ENCODE measurements around the gene FGD2. TPM values are rescaled to one million over a fixed set of nuclear protein-coding genes. Genes with fewer than 3 reads are reported as not detected.

Gene FGD2
- total RNA-seq, 2 donors from 2014 or later = 3.4 to 17.9 TPM

DNA sequence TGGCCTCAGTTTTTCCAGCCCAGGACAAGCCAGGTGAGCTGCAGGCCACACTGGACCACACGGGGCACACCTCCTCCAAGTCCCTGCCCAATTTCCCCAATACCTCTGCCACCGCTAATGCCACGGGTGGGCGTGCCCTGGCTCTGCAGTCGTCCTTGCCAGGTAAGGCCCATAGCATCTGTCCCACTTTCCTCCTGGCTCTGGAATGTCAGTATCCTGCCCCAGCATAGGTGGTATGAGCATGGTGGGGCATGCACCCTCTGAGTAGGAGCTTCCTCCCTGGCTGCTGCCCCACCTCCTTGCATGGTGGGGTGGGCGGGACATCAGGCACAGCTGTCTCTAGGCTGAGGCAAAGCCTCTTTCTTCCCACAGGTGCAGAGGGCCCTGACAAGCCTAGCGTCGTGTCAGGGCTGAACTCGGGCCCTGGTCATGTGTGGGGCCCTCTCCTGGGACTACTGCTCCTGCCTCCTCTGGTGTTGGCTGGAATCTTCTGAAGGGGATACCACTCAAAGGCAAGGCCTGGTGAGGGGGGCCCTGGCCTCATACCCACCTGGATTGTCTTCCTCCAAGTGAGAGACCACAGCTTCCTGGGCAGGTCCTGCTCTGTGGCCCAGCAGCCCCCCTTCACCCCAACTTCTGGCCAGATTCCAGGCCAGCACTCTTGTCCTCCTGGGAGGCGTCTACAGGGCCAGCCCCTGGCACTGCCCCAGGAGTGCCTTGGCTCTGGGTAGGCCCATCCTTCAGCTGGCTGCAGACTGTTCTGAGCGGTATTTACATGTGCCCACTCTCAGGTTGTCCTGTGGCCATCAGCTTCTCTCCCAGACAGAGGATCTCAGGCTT lies 41.8 kb upstream of the FGD2 start:
- DNase-seq (ENCODE audit: low spot score) = no peak
- H3K27ac ChIP-seq = no peak overlapping the region
- WGBS = 44% methylated on average over 11 of the region's 11 CpGs

DNA sequence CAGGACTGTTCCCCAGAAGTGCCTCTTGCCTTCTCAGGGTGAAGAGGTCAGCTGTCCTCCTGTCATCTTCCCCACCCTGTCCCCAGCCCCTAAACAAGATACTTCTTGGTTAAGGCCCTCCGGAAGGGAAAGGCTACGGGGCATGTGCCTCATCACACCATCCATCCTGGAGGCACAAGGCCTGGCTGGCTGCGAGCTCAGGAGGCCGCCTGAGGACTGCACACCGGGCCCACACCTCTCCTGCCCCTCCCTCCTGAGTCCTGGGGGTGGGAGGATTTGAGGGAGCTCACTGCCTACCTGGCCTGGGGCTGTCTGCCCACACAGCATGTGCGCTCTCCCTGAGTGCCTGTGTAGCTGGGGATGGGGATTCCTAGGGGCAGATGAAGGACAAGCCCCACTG lies 41.1 kb upstream of the FGD2 start:
- no peak overlapping the region for H3K27ac ChIP-seq
- H3K27me3 ChIP-seq (replicated peaks; ENCODE audit: insufficient read depth) = no peaks in the 10 kb centered on the region
- WGBS = 79% methylated on average over 6 of the region's 6 CpGs
- peaks cover 0 to 16% of the 10 kb centered on the region in 2 donors for H3K36me3 ChIP-seq
- no peak overlapping the region for H3K4me3 ChIP-seq
- H3K4me1 ChIP-seq (replicated peaks) = no peaks in the 10 kb centered on the region
- TF ChIP-seq POLR2AphosphoS5 (IDR thresholded peaks at IDR 0.05) = no peak
- TF ChIP-seq, protein P1, sequence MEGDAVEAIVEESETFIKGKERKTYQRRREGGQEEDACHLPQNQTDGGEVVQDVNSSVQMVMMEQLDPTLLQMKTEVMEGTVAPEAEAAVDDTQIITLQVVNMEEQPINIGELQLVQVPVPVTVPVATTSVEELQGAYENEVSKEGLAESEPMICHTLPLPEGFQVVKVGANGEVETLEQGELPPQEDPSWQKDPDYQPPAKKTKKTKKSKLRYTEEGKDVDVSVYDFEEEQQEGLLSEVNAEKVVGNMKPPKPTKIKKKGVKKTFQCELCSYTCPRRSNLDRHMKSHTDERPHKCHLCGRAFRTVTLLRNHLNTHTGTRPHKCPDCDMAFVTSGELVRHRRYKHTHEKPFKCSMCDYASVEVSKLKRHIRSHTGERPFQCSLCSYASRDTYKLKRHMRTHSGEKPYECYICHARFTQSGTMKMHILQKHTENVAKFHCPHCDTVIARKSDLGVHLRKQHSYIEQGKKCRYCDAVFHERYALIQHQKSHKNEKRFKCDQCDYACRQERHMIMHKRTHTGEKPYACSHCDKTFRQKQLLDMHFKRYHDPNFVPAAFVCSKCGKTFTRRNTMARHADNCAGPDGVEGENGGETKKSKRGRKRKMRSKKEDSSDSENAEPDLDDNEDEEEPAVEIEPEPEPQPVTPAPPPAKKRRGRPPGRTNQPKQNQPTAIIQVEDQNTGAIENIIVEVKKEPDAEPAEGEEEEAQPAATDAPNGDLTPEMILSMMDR (IDR thresholded peaks at IDR 0.05) = no peak
- no peak for TF ChIP-seq POLR2A (IDR thresholded peaks at IDR 0.05)
- H3K9me3 ChIP-seq = no peaks in the 10 kb centered on the region
- no peak for DNase-seq (ENCODE audit: low spot score)
- intact Hi-C loops (cut with DNase I) = no loop called here

More for the DNA sequence above, 41.8 kb upstream of the FGD2 start:
- TF ChIP-seq POLR2AphosphoS5 (IDR thresholded peaks at IDR 0.05) (no peak), POLR2A (IDR thresholded peaks at IDR 0.05) (no peak)
- TF ChIP-seq, protein P1 (IDR thresholded peaks at IDR 0.05) = no peak
- H3K4me1 ChIP-seq (replicated peaks) = no peaks in the 10 kb centered on the region
- H3K4me3 ChIP-seq = no peak overlapping the region
- peaks cover 0 to 10% of the 10 kb centered on the region in 2 donors for H3K36me3 ChIP-seq
- H3K9me3 ChIP-seq = no peaks in the 10 kb centered on the region
- H3K27me3 ChIP-seq (replicated peaks; ENCODE audit: insufficient read depth) = no peaks in the 10 kb centered on the region
- intact Hi-C loops (cut with DNase I) = no loop called here

DNA sequence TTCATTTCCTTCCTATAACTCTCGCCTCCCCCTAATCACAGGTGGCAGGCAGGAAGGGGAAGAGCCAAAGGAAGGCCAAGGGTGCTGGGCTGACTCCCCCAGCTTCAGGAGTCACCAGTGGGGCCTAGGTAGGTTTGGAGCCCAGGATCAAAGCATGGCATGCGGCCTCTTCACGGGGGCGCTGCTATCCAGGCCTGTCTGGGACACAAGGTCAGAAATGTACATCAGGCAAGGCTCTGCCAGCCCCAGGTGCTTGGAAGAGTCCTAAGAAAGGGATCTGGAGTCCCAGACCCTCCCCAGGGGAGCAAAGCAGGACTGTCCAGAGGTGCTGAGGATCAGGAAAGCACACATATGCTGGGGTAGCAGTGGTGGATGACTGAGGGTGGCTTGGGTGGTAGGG lies 40.5 kb upstream of the FGD2 start:
- no peak overlapping the region for H3K4me3 ChIP-seq
- DNase-seq (ENCODE audit: low spot score) = no peak
- H3K36me3 ChIP-seq = peaks cover under 1 to 22% of the 10 kb centered on the region in 2 donors
- TF ChIP-seq POLR2AphosphoS5 (IDR thresholded peaks at IDR 0.05) = no peak
- no peak for TF ChIP-seq POLR2A (IDR thresholded peaks at IDR 0.05)
- TF ChIP-seq, protein P1 (IDR thresholded peaks at IDR 0.05) = no peak
- no peaks in the 10 kb centered on the region for H3K4me1 ChIP-seq (replicated peaks)
- 84% methylated on average over 4 of the region's 4 CpGs for WGBS
- H3K27me3 ChIP-seq (replicated peaks; ENCODE audit: insufficient read depth) = no peaks in the 10 kb centered on the region
- H3K27ac ChIP-seq = no peak overlapping the region
- intact Hi-C loops (cut with DNase I) = no loop called here
- H3K9me3 ChIP-seq = no peaks in the 10 kb centered on the region

DNA sequence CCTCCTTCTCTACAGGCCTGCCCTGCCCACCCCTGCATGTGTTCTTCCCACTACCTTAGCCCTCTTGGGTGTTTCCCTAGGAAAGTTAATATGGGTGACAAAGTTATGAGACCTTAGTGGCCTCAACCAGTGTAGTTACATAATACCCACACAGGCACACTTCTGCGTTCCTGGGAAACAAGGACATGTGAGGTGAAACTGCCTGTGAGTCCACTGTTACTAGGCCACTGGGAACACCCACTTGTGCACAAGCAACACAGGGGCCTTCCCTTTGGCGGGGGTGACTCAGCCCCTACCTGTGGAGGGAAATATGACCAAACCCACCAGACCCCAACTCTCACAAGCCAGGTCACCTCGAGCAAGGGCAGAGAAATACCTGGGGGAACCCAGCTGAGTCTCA lies 38.2 kb upstream of the FGD2 start:
- no peaks in the 10 kb centered on the region for H3K27me3 ChIP-seq (replicated peaks; ENCODE audit: insufficient read depth)
- no peak overlapping the region for H3K27ac ChIP-seq
- H3K4me1 ChIP-seq (replicated peaks) = no peaks in the 10 kb centered on the region
- no peaks in the 10 kb centered on the region for H3K9me3 ChIP-seq
- no peak for DNase-seq (ENCODE audit: low spot score)
- TF ChIP-seq POLR2A (IDR thresholded peaks at IDR 0.05) (no peak), POLR2AphosphoS5 (IDR thresholded peaks at IDR 0.05) (no peak)
- TF ChIP-seq, protein P1 (IDR thresholded peaks at IDR 0.05) = no peak
- 65% methylated on average over 3 of the region's 3 CpGs for WGBS
- peaks cover 19 to 27% of the 10 kb centered on the region in 2 donors for H3K36me3 ChIP-seq
- H3K4me3 ChIP-seq = no peak overlapping the region
- intact Hi-C loops (cut with DNase I) = no loop called here

DNA sequence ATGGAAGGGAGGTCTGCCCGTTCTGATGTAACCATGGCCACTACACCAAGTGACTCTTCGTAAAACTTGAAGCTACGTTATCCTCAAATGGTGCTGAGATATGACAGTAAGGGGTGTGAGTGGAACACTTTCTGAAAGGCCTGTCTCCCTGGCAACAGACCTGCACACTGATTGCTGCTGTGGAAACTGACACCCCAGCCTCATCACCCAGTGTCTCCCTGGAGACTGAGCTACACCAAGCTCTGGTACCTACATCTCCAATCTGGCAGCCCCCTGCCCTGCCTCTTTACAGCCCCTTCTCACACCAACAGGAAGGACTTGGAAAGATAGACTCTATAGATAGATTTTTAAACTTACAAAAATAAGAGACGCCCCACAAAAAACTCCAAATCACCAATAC lies 37.7 kb upstream of the FGD2 start:
- DNase-seq (ENCODE audit: low spot score) = no peak
- no peak overlapping the region for H3K27ac ChIP-seq
- peaks cover 20 to 27% of the 10 kb centered on the region in 2 donors for H3K36me3 ChIP-seq
- no peaks in the 10 kb centered on the region for H3K9me3 ChIP-seq
- WGBS = 84% methylated on average over 4 of the region's 4 CpGs
- H3K4me3 ChIP-seq = no peak overlapping the region
- H3K27me3 ChIP-seq (replicated peaks; ENCODE audit: insufficient read depth) = no peaks in the 10 kb centered on the region
- H3K4me1 ChIP-seq (replicated peaks) = no peaks in the 10 kb centered on the region
- intact Hi-C loops (cut with DNase I) = no loop called here
- no peak for TF ChIP-seq POLR2A (IDR thresholded peaks at IDR 0.05)

Measured in prostate gland (tissue), 2 donors.